ENCODE results near the gene PBX3. TPM values are rescaled to one million over a fixed set of nuclear protein-coding genes. Genes with fewer than 3 reads are reported as not detected.

Gene PBX3
- total and polyA plus RNA-seq, 10 of the 15 experiments (the other 5 are each of a cell fraction or from before 2014, with no cell fraction given), result 6.7 to 146 (median 22.2) TPM

DNA sequence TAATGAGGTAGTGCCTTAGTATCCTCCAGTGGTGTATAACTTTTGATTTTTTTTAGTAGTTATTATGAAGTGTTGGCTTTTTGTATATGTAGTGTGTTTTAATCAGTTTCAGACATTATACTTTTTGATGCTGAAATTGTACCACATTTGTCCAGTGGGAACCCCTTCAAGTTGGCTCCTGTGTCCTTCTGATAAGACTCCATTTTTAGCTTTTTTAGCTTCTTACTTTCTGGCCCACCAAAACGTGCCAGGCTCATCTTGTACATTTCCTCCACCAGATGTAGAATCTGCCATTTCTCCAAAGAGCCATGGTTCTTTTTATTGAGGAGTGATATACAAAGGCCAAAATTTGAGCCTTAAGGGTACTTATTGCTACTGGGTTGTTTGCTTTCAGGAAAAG lies 84.4 kb downstream of the PBX3 start:
- H3K4me1 ChIP-seq (ENCODE audit: control insufficient read depth, insufficient read depth, low read length), result no peaks in the 10 kb centered on the region; the same call in 1 of the 2 replicates
- no peak for ATAC-seq
- H4K20me1 ChIP-seq (ENCODE audit: control insufficient read depth, insufficient read depth), result no peaks in the 10 kb centered on the region
- H3K4me3 ChIP-seq, result no peak overlapping the region
- no peak overlapping the region for H3K4me2 ChIP-seq (ENCODE audit: control insufficient read depth, insufficient read depth)
- no peak for TF ChIP-seq SUPT20H (IDR thresholded peaks at IDR 0.05; ENCODE audit: borderline replicate concordance, control insufficient read depth, low read depth, low read length)
- TF ChIP-seq ESRRA (IDR thresholded peaks at IDR 0.05; ENCODE audit: low read length), result no peak
- TF ChIP-seq SPI1 (IDR thresholded peaks at IDR 0.05; ENCODE audit: borderline replicate concordance, insufficient read depth, low read depth, low read length), result no peak
- no peak for TF ChIP-seq ZSCAN29 (IDR thresholded peaks at IDR 0.05)
- TF ChIP-seq NFYA (IDR thresholded peaks at IDR 0.05; ENCODE audit: borderline replicate concordance, low read depth, low read length), result no peak
- no peak for TF ChIP-seq EP300 (IDR thresholded peaks at IDR 0.05; ENCODE audit: borderline replicate concordance in 1 of 2, control insufficient read depth in 1 of 2, low read depth in 2 of 2, low read length in 2 of 2)
- no peak overlapping the region for H3K27ac ChIP-seq (ENCODE audit: control insufficient read depth, insufficient read depth)
- CTCF ChIA-PET, result interaction anchor here (0.6 to 1.3 kb wide), 4 partner anchors 12 to 818 kb away, joined by 3 read pairs; no protein-coding TSS in a partner anchor
- no TSS peak for BruUV-seq (replicated peaks)
- POLR2A ChIA-PET, result interaction anchor here (0.6 kb wide), 1 partner anchor 318 kb away, joined by 4 read pairs; no protein-coding TSS in a partner anchor
- no peak overlapping the region for H2AFZ ChIP-seq (ENCODE audit: control insufficient read depth, low read depth, low read length)
- H3K9ac ChIP-seq (ENCODE audit: control insufficient read depth, insufficient read depth, low read length), result no peak overlapping the region
- intact Hi-C loops (cut with micrococcal nuclease; ENCODE audit: unreplicated experiment), result no loop called here
- WGBS (ENCODE audit: insufficient coverage, insufficient replicate concordance, low lambda C conversion rate, missing lambda C conversion rate), result 87% methylated on average over 1 of the region's 1 CpG
- no peaks in the 10 kb centered on the region for H3K27me3 ChIP-seq (replicated peaks in 1 of 2; ENCODE audit: control insufficient read depth in 2 of 2, insufficient read depth in 2 of 2, low read length in 1 of 2)
- SMC1A ChIA-PET (ENCODE audit: uncharacterized antibody, unreplicated experiment), result interaction anchor here (0.9 to 6.4 kb wide), 6 partner anchors 10 to 270 kb away, joined by 3 to 41 read pairs (median 8); no protein-coding TSS in a partner anchor
- RAD21 ChIA-PET (ENCODE audit: unreplicated experiment), result interaction anchor here (1.2 to 3.2 kb wide), 3 partner anchors 12 to 72 kb away, joined by 3 to 28 read pairs (median 4); no protein-coding TSS in a partner anchor
- no peaks in the 10 kb centered on the region for H3K9me3 ChIP-seq (replicated peaks; ENCODE audit: control insufficient read depth, insufficient read depth, low read length)
- in situ Hi-C loops (cut with MboI), result no loop called here
- H3K36me3 ChIP-seq (ENCODE audit: control insufficient read depth in 2 of 2, insufficient read depth in 2 of 2, low read length in 1 of 2), result peaks cover 0 to 1% of the 10 kb centered on the region in 2 experiments; a peak in 1 of 4 replicates
- H3K79me2 ChIP-seq (ENCODE audit: control insufficient read depth, insufficient read depth, low read length), result peaks cover 9% of the 10 kb centered on the region
- DNase-seq (ENCODE audit: low read depth, low spot score), result no peak
- FAIRE-seq, result no peak

DNA sequence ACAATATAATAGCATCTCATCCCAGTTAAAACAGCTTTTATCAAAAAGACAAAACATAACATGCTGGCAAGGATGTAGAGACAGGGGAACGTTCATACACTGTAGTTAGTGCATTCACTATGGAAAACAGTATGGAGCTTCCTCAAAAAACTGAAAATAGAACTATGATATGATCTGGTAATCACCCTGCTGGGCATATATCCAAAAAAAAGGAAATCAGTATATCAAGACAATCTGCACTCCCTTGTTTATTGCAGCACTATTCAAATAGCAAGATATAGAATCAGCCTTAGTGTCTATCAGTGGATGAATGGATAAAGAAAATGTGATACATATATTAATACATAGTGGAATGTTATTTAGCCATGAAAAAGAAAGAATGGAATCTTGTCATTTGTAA lies 88.5 kb downstream of the PBX3 start:
- H3K4me2 ChIP-seq (ENCODE audit: control insufficient read depth, insufficient read depth), result no peak overlapping the region
- no peak overlapping the region for H3K4me3 ChIP-seq
- POLR2A ChIA-PET, result no interaction called here
- intact Hi-C loops (cut with micrococcal nuclease; ENCODE audit: unreplicated experiment) (no loop called here), in situ Hi-C loops (cut with MboI) (no loop called here)
- no peaks in the 10 kb centered on the region for H3K27me3 ChIP-seq (replicated peaks in 1 of 2; ENCODE audit: control insufficient read depth in 2 of 2, insufficient read depth in 2 of 2, low read length in 1 of 2)
- H3K27ac ChIP-seq (ENCODE audit: control insufficient read depth, insufficient read depth), result no peak overlapping the region
- no peak for TF ChIP-seq ZNF687 (IDR thresholded peaks at IDR 0.05)
- ATAC-seq (no peak), FAIRE-seq (no peak), DNase-seq (ENCODE audit: low read depth, low spot score) (no peak)
- RAD21 ChIA-PET (ENCODE audit: unreplicated experiment), result interaction anchor here (1.4 kb wide), 1 partner anchor 14 kb away, joined by 4 read pairs; no protein-coding TSS in a partner anchor
- whole genome bisulfite sequencing (ENCODE audit: insufficient coverage, insufficient replicate concordance, low lambda C conversion rate, missing lambda C conversion rate), result 94% methylated on average over 1 of the region's 1 CpG
- peaks cover 0 to 3% of the 10 kb centered on the region in 2 experiments; a peak in 2 of 4 replicates for H3K36me3 ChIP-seq (ENCODE audit: control insufficient read depth in 2 of 2, insufficient read depth in 2 of 2, low read length in 1 of 2)
- H4K20me1 ChIP-seq (ENCODE audit: control insufficient read depth, insufficient read depth), result no peaks in the 10 kb centered on the region
- SMC1A ChIA-PET (ENCODE audit: uncharacterized antibody, unreplicated experiment), result interaction anchor here (1.6 to 1.7 kb wide), 2 partner anchors 8 to 155 kb away, joined by 4 to 5 read pairs; no protein-coding TSS in a partner anchor
- no peaks in the 10 kb centered on the region for H3K9me3 ChIP-seq (replicated peaks; ENCODE audit: control insufficient read depth, insufficient read depth, low read length)
- no peak overlapping the region for H3K9ac ChIP-seq (ENCODE audit: control insufficient read depth, insufficient read depth, low read length)
- peaks cover 11% of the 10 kb centered on the region for H3K79me2 ChIP-seq (ENCODE audit: control insufficient read depth, insufficient read depth, low read length)
- H2AFZ ChIP-seq (ENCODE audit: control insufficient read depth, low read depth, low read length), result no peak overlapping the region
- CTCF ChIA-PET, result interaction anchor here (0.6 to 2.6 kb wide), 5 partner anchors 10 to 60 kb away, joined by 3 to 10 read pairs (median 3); no protein-coding TSS in a partner anchor
- no peaks in the 10 kb centered on the region; the same call in 1 of the 2 replicates for H3K4me1 ChIP-seq (ENCODE audit: control insufficient read depth, insufficient read depth, low read length)
- BruUV-seq (replicated peaks), result TSS peak; percentile 19
